ENCODE results near the gene HMX3. TPM values are rescaled to one million over a fixed set of nuclear protein-coding genes. Genes with fewer than 3 reads are reported as not detected.

Gene HMX3
- total RNA-seq, 6 experiments from 2014 or later: not detected

GRCh38 chr10:123180101-123181090 is 44.6 kb downstream of the HMX3 start:
- Mint-ChIP-seq H3K4me1 (ENCODE audit: low read depth) (no peaks in the 10 kb centered on the region), H3K9me3 (peaks cover 19% of the 10 kb centered on the region), H3K36me3 (ENCODE audit: low read depth) (peaks cover 46% of the 10 kb centered on the region), H3K27ac (no peak overlapping the region), H3K27me3 (ENCODE audit: insufficient read depth) (peaks cover 1% of the 10 kb centered on the region; the same call in 1 of the 2 replicates), H3K4me3 (no peak overlapping the region)
- no peak for TF ChIP-seq CTCF (IDR thresholded peaks at IDR 0.05)
- no peak for DNase-seq

- TF ChIP-seq CTCF (IDR thresholded peaks at IDR 0.05): no peak
- Mint-ChIP-seq H3K27me3 (ENCODE audit: insufficient read depth) (no peaks in the 10 kb centered on the region; the same call in 1 of the 2 replicates), H3K36me3 (ENCODE audit: low read depth) (peaks cover 39% of the 10 kb centered on the region), H3K4me1 (ENCODE audit: low read depth) (no peaks in the 10 kb centered on the region), H3K27ac (no peak overlapping the region), H3K4me3 (no peak overlapping the region), H3K9me3 (peaks cover 19% of the 10 kb centered on the region)
- DNase-seq: no peak
Measured at GRCh38 chr10:123183724-123184123, 48.0 kb downstream of the HMX3 start.

- peaks cover 39% of the 10 kb centered on the region for H3K36me3 Mint-ChIP-seq (ENCODE audit: low read depth)
- peaks cover 19% of the 10 kb centered on the region for H3K9me3 Mint-ChIP-seq
- H3K4me1 Mint-ChIP-seq (ENCODE audit: low read depth): no peaks in the 10 kb centered on the region
- no peak for TF ChIP-seq CTCF (IDR thresholded peaks at IDR 0.05)
- H3K4me3 Mint-ChIP-seq: no peak overlapping the region
- no peaks in the 10 kb centered on the region; the same call in 1 of the 2 replicates for H3K27me3 Mint-ChIP-seq (ENCODE audit: insufficient read depth)
- no peak overlapping the region for H3K27ac Mint-ChIP-seq
- DNase-seq: no peak
Measured at GRCh38 chr10:123187781-123188180, 52.0 kb downstream of the HMX3 start.

Other genes starting within 250 kb of the HMX3 start
- gene FAM24A, start 225.4 kb upstream of the HMX3 start, total RNA-seq (2021; fragmentation: NEBNext Ultra II Directional; extraction: Animal tissue kit (Norgen Biotek cat#: 25700)): not detected
- 10 to 100 TPM in 5 of 6 experiments, 1 to 10 TPM in 1; 9.7 to 15.3 (median 12.8) TPM for gene C10orf88, start 181.7 kb upstream of the HMX3 start, total RNA-seq (2021; fragmentation: NEBNext Ultra II Directional; extraction: Animal tissue kit (Norgen Biotek cat#: 25700))
- gene PSTK, start 155.6 kb upstream of the HMX3 start, total RNA-seq (2021; fragmentation: NEBNext Ultra II Directional; extraction: Animal tissue kit (Norgen Biotek cat#: 25700)): 1 to 10 TPM; 2.6 to 5.1 (median 4.2) TPM
- 10 to 100 TPM in 3 of 6 experiments, 1 to 10 TPM in 3; 9.3 to 11.2 (median 9.9) TPM for gene IKZF5, start 127.2 kb upstream of the HMX3 start, total RNA-seq (2021; fragmentation: NEBNext Ultra II Directional; extraction: Animal tissue kit (Norgen Biotek cat#: 25700))
- gene ACADSB, start 127.0 kb upstream of the HMX3 start, total RNA-seq (2021; fragmentation: NEBNext Ultra II Directional; extraction: Animal tissue kit (Norgen Biotek cat#: 25700)): 10 to 100 TPM; 17.7 to 25.2 (median 23.2) TPM
- not detected for gene HMX2, start 12.2 kb downstream of the HMX3 start, total RNA-seq (2021; fragmentation: NEBNext Ultra II Directional; extraction: Animal tissue kit (Norgen Biotek cat#: 25700))
- gene BUB3, start 18.4 kb downstream of the HMX3 start, total RNA-seq (2021; fragmentation: NEBNext Ultra II Directional; extraction: Animal tissue kit (Norgen Biotek cat#: 25700)): 100 to 1,000 TPM; 154 to 214 (median 202) TPM

All from HFFc6 (cell line).